DOHH2 (cell line): ENCODE measurements around the gene ATP5F1C.
"Not testable (repeated sequence)": the region's sequence is repeated elsewhere in the genome, so short reads cannot be mapped to it uniquely, and the experiment has no call there.

Experiments used
- H3F3A ChIP-seq: fragments of 200-600 bp; sonication (generic), shearing (Covaris generic); 2 replicates; pipeline ENCODE4 v1.6.0; 2016; ENCODE audit warnings: antibody characterized with exemption, mild to moderate bottlenecking; ENCODE audit not compliant: control insufficient read depth, insufficient read depth
- H3K27ac ChIP-seq: fragments of 200-600 bp; sonication (generic); 2 replicates; pipeline ENCODE4 v1.5.1; 2014; ENCODE audit warnings: low read depth, mild to moderate bottlenecking, low read length, moderate library complexity
- H3K27me3 ChIP-seq: fragments of 200-600 bp; sonication (generic); 2 replicates; pipeline ENCODE4 v1.6.1; 2014; ENCODE audit warnings: mild to moderate bottlenecking, low read length, mixed read lengths; ENCODE audit not compliant: control insufficient read depth
- H3K36me3 ChIP-seq: fragments of 200-600 bp; sonication (generic); 2 replicates; pipeline ENCODE4 v1.6.1; 2014; ENCODE audit warnings: mild to moderate bottlenecking, low read length, moderate library complexity, mixed read lengths; ENCODE audit not compliant: control insufficient read depth
- H3K4me1 ChIP-seq: fragments of 200-600 bp; sonication (generic); 2 replicates; pipeline ENCODE4 v1.6.1; 2014; ENCODE audit warnings: mild to moderate bottlenecking, low read length, mixed read lengths; ENCODE audit not compliant: control insufficient read depth
- H3K4me2 ChIP-seq: fragments of 200-600 bp; sonication (generic); 2 replicates; pipeline ENCODE4 v1.6.0; 2014; ENCODE audit warnings: mild to moderate bottlenecking, low read length, moderate library complexity
- H3K4me3 ChIP-seq: fragments of 200-600 bp; sonication (generic); 2 replicates; pipeline ENCODE4 v1.5.1; 2014; ENCODE audit warnings: mild to moderate bottlenecking, low read length, mixed read lengths
- H3K79me2 ChIP-seq: fragments of 200-600 bp; sonication (generic); 2 replicates; pipeline ENCODE4 v1.6.1; 2014; ENCODE audit warnings: mild to moderate bottlenecking, low read length, mixed read lengths; ENCODE audit not compliant: control insufficient read depth
- H3K9me2 ChIP-seq: fragments of 200-600 bp; sonication (generic); replicated peaks from 2 replicates; pipeline ENCODE4 v1.6.1; 2014; ENCODE audit warnings: mild to moderate bottlenecking, low read length, mixed read lengths; ENCODE audit not compliant: control insufficient read depth
- H3K9me3 ChIP-seq: fragments of 200-600 bp; sonication (generic); 2 replicates; pipeline ENCODE4 v1.6.1; 2014; ENCODE audit warnings: antibody characterized with exemption, low read length, mixed read lengths; ENCODE audit not compliant: control insufficient read depth, insufficient read depth
- H4K20me1 ChIP-seq: fragments of 200-600 bp; sonication (generic); 2 replicates; pipeline ENCODE4 v1.6.0; 2014; ENCODE audit warnings: low read depth, mild to moderate bottlenecking, antibody characterized with exemption, low read length, moderate library complexity; ENCODE audit not compliant: control insufficient read depth, insufficient read depth
- CTCF ChIP-seq: fragments of 200-600 bp; sonication (generic); IDR thresholded peaks from one replicate; pipeline ENCODE4 v1.5.1; 2014; ENCODE audit warnings: antibody characterized with exemption, mild to moderate bottlenecking, low read depth, low read length; ENCODE audit not compliant: poor library complexity, severe bottlenecking
- EZH2phosphoT487 ChIP-seq: fragments of 200-600 bp; sonication (generic); IDR thresholded peaks from 2 replicates; pipeline ENCODE4 v1.6.1; 2017; ENCODE audit warnings: borderline replicate concordance, mild to moderate bottlenecking, antibody characterized with exemption, low read length, moderate library complexity, mixed read lengths

Gene ATP5F1C

GRCh38 chr10:7787857-7788638 lies at the start of gene ATP5F1C, which contains the start of gene KIN:
TSS of gene ATP5F1C (plus strand) at chr10:7788177. CDS start at chr10:7788208, 31 bp downstream.
TSS of gene KIN (minus strand) at chr10:7787993. CDS start at chr10:7787933, 60 bp downstream.
- H3K27ac ChIP-seq, result peak within 1 kb of the TSS; percentile 46
- H4K20me1 ChIP-seq, result peaks cover 21% of the 10 kb centered on the region
- no peak for TF ChIP-seq CTCF
- no peak for TF ChIP-seq EZH2phosphoT487
- H3K36me3 ChIP-seq, result peaks cover 42% of the 10 kb centered on the region
- H3K4me2 ChIP-seq, result peak within 1 kb of the TSS; percentile 61
- H3K9me2 ChIP-seq, result no peaks in the 10 kb centered on the region
- no peaks in the 10 kb centered on the region for H3K27me3 ChIP-seq
- no peaks in the 10 kb centered on the region for H3F3A ChIP-seq
- peaks cover 97% of the 10 kb centered on the region for H3K79me2 ChIP-seq
- peak within 1 kb of the TSS; percentile 87 for H3K4me3 ChIP-seq
- H3K4me1 ChIP-seq, result peaks cover 25% of the 10 kb centered on the region
- no peaks in the 10 kb centered on the region for H3K9me3 ChIP-seq

GRCh38 chr10:7738536-7739407 lies 49.2 kb upstream of the ATP5F1C start:
- TF ChIP-seq CTCF, result no peak
- TF ChIP-seq EZH2phosphoT487, result no peak
- Histone ChIP-seq H4K20me1 (no peaks in the 10 kb centered on the region), H3K9me3 (no peaks in the 10 kb centered on the region), H3K27me3 (no peaks in the 10 kb centered on the region), H3K4me3 (no peak overlapping the region), H3F3A (no peaks in the 10 kb centered on the region), H3K79me2 (no peaks in the 10 kb centered on the region), H3K36me3 (no peaks in the 10 kb centered on the region), H3K27ac (no peak overlapping the region), H3K4me1 (no peaks in the 10 kb centered on the region), H3K4me2 (no peak overlapping the region), H3K9me2 (no peaks in the 10 kb centered on the region)

- Histone ChIP-seq H3K36me3 (no peaks in the 10 kb centered on the region), H3K79me2 (no peaks in the 10 kb centered on the region), H3K9me2 (no peaks in the 10 kb centered on the region), H3F3A (no peaks in the 10 kb centered on the region), H3K27ac (no peak overlapping the region), H3K9me3 (no peaks in the 10 kb centered on the region), H3K27me3 (no peaks in the 10 kb centered on the region), H4K20me1 (no peaks in the 10 kb centered on the region), H3K4me1 (no peaks in the 10 kb centered on the region), H3K4me3 (no peak overlapping the region), H3K4me2 (no peak overlapping the region)
- TF ChIP-seq CTCF (no peak), EZH2phosphoT487 (no peak)
These were observed 43.7 kb upstream of the ATP5F1C start for GRCh38 chr10:7744307-7744706.

- H3F3A ChIP-seq, H3K27ac ChIP-seq, H3K4me3 ChIP-seq, H3K9me3 ChIP-seq, H3K9me2 ChIP-seq, H4K20me1 ChIP-seq, H3K4me1 ChIP-seq, H3K27me3 ChIP-seq, H3K79me2 ChIP-seq, H3K4me2 ChIP-seq: not testable (repeated sequence)
- H3K36me3 ChIP-seq, result peaks cover 12% of the 10 kb centered on the region
These were observed 39.3 kb upstream of the ATP5F1C start for GRCh38 chr10:7748637-7749036.
